CD4-positive, alpha-beta memory T cell (primary cell): Measurements from ENCODE around the gene IFNE. TPM values are rescaled to one million over a fixed set of nuclear protein-coding genes. Genes with fewer than 3 reads are reported as not detected.
"Not testable (repeated sequence)": the region's sequence is repeated elsewhere in the genome, so short reads cannot be mapped to it uniquely, and the experiment has no call there.

Experiments
- CTCF ChIA-PET: fragments of 350-600 bp; sonication (Branson Sonifier 250); formaldehyde crosslinking; loops from one replicate; lab custom pipeline; 2021; ENCODE audit warnings: inconsistent platforms; ENCODE audit not compliant: partially characterized antibody; lab: Charles Lee
- POLR2A ChIA-PET: fragments of 350-600 bp; sonication (Branson Sonifier 250); formaldehyde crosslinking; loops from one replicate; lab custom pipeline; 2021; ENCODE audit not compliant: partially characterized antibody; lab: Charles Lee
- DNase-seq, 5 donors: peaks; one replicate each; pipeline versions ENCODE4 v3.0.0 to v3.0.0-alpha.2; 2020 to 2022; ENCODE audit warnings: mixed read lengths in 1 of 5
- H3K27ac ChIP-seq: one replicate; pipeline ENCODE4 v1.7.0; 2013; ENCODE audit warnings: low read depth, low read length
- H3K27me3 ChIP-seq: 2 replicates; pipeline ENCODE4 v1.7.0; 2013; ENCODE audit warnings: mild to moderate bottlenecking, low read length, moderate library complexity; ENCODE audit not compliant: insufficient read depth
- H3K36me3 ChIP-seq: 2 replicates; pipeline ENCODE4 v1.7.0; 2013; ENCODE audit warnings: mild to moderate bottlenecking, low read length, moderate library complexity; ENCODE audit not compliant: insufficient read depth
- H3K4me1 ChIP-seq: 2 replicates; pipeline ENCODE4 v1.7.0; 2013; ENCODE audit warnings: mild to moderate bottlenecking, low read length, moderate library complexity; ENCODE audit not compliant: insufficient read depth
- H3K4me3 ChIP-seq, 2 donors: one replicate each; pipeline ENCODE4 v1.7.0; 2013; ENCODE audit warnings: low read length in 2 of 2, mild to moderate bottlenecking in 1 of 2
- H3K9me3 ChIP-seq, 2 donors: one replicate each; pipeline ENCODE4 v1.7.0; 2013; ENCODE audit warnings: low read length in 2 of 2, control low read depth in 1 of 2; ENCODE audit not compliant: control insufficient read depth in 1 of 2
- H3K27ac Mint-ChIP-seq, 7 donors: one replicate each; pipeline ENCODE4 v1.8.0; 2020 to 2021; ENCODE audit warnings: mixed read lengths in 7 of 7, mild to moderate bottlenecking in 6 of 7, inconsistent platforms in 3 of 7, moderate library complexity in 3 of 7
- H3K27me3 Mint-ChIP-seq, 2 donors: one replicate each; pipeline ENCODE4 v1.8.0; 2020 to 2021; ENCODE audit warnings: mixed read lengths in 2 of 2
- H3K36me3 Mint-ChIP-seq, 2 donors: one replicate each; pipeline ENCODE4 v1.8.0; 2020 to 2021; ENCODE audit warnings: mixed read lengths in 2 of 2, inconsistent platforms in 1 of 2, mild to moderate bottlenecking in 1 of 2
- H3K4me1 Mint-ChIP-seq, 4 donors: one replicate each; pipeline ENCODE4 v1.8.0; 2020 to 2021; ENCODE audit warnings: mixed read lengths in 4 of 4, mild to moderate bottlenecking in 1 of 4
- H3K4me3 Mint-ChIP-seq, 8 donors: one replicate each; pipeline ENCODE4 v1.8.0; 2020 to 2021; ENCODE audit warnings: mixed read lengths in 8 of 8, mild to moderate bottlenecking in 7 of 8, moderate library complexity in 6 of 8, inconsistent platforms in 3 of 8
- H3K9me3 Mint-ChIP-seq, 8 donors: one replicate each; pipeline ENCODE4 v1.8.0; 2020 to 2021; ENCODE audit warnings: mixed read lengths in 8 of 8, mild to moderate bottlenecking in 5 of 8, inconsistent platforms in 3 of 8, moderate library complexity in 1 of 8
- intact Hi-C: fragments of 100-400 bp; cut with micrococcal nuclease; formaldehyde crosslinking; loops from one replicate; pipeline ENCODE4 v1.15.1; 2023
- polyA plus RNA-seq, 2 donors: library from polyadenylated mRNA; unstranded; fragments of 300-500 nt; fragmentation: Illumina TruSeq; gene quantifications; one replicate each; pipeline ENCODE4 v1.2.3, GENCODE V29; 2021
- total RNA-seq, 2 experiments: library from RNA; stranded (reverse); gene quantifications; one replicate each; pipeline ENCODE4 v1.2.3, GENCODE V29; 2021

IFNE gene
- total and polyA plus RNA-seq, 4 experiments from 2014 or later = not detected

GRCh38 chr9:21450733-21451394 lies 31.2 kb downstream of the IFNE start:
- H3K4me1 Mint-ChIP-seq = no peaks in the 10 kb centered on the region
- H3K36me3 ChIP-seq = no peaks in the 10 kb centered on the region
- no peak overlapping the region for H3K27ac Mint-ChIP-seq
- no peak overlapping the region for H3K27ac ChIP-seq
- no peaks in the 10 kb centered on the region for H3K36me3 Mint-ChIP-seq
- H3K9me3 ChIP-seq = no peaks in the 10 kb centered on the region
- peaks cover 0 to 7% of the 10 kb centered on the region in 2 donors for H3K27me3 Mint-ChIP-seq
- no peaks in the 10 kb centered on the region for H3K9me3 Mint-ChIP-seq
- intact Hi-C loops = no loop called here
- no peak overlapping the region for H3K4me3 Mint-ChIP-seq
- ChIA-PET CTCF (no interaction called here), POLR2A (no interaction called here)
- H3K27me3 ChIP-seq = no peaks in the 10 kb centered on the region
- no peak overlapping the region for H3K4me3 ChIP-seq
- DNase-seq = no peak
- no peaks in the 10 kb centered on the region for H3K4me1 ChIP-seq

- H3K4me3 Mint-ChIP-seq, DNase-seq, POLR2A ChIA-PET, H3K9me3 ChIP-seq, H3K9me3 Mint-ChIP-seq, H3K27ac Mint-ChIP-seq, H3K4me1 Mint-ChIP-seq, CTCF ChIA-PET, H3K27me3 Mint-ChIP-seq, H3K4me1 ChIP-seq, H3K27ac ChIP-seq, H3K4me3 ChIP-seq, intact Hi-C loops, H3K36me3 ChIP-seq, H3K27me3 ChIP-seq, H3K36me3 Mint-ChIP-seq: not testable (repeated sequence)
These were observed 32.8 kb downstream of the IFNE start for GRCh38 chr9:21449312-21449711.

DNA sequence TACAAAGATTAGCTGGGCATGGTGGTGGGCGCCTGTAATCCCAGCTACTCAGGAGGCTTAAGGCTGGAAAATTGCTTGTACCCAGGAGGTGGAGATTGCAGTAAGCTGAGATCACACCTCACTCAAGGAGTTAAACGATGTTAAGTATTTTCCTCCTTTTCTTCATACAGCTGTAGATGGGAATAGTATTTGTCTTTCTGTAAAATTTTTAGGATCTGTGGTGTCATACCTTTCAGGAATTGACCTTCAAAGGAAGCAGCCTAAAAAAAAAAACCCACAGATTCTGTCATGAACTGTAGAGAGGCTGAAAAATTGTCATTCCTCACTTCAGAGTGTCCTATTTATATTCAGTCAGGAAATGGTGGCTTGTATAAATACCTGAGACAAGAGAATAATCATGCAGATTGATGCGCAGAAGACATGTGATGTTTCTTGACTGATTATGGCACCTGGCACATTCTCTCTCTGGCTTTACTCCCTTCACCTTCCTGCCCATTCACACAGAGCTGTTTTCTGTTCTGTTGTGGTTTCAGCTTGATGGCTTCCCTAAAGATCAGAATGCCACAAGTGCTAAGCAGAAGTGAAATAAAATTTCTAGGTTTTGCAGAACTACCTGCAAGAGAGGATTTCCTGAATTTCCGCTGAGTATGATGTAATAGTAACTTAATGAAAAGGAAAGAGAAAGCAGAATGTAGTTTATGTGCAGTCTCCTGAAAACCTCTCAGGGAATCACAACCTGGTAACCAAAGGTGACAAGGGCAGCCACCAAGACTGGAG lies 38.1 kb downstream of the IFNE start:
- Histone ChIP-seq H3K4me3 (no peak overlapping the region), H3K36me3 (no peaks in the 10 kb centered on the region)
- POLR2A ChIA-PET = interaction anchor here (0.6 to 0.7 kb wide), 2 partner anchors 249 to 370 kb away, joined by 3 read pairs; no protein-coding TSS in a partner anchor

GRCh38 chr9:21440139-21440538 lies 42.0 kb downstream of the IFNE start, which contains the start of gene IFNA1:
Gene IFNA1 (plus strand): TSS chr9:21440439. CDS start chr9:21440508, 69 bp downstream.
- Mint-ChIP-seq H3K9me3 (no peaks in the 10 kb centered on the region), H3K36me3 (no peaks in the 10 kb centered on the region), H3K27me3 (peaks cover 1 to 3% of the 10 kb centered on the region in 2 donors), H3K27ac (no peak within 1 kb of the TSS), H3K4me1 (peaks cover 10 to 16% (median 13%) of the 10 kb centered on the region in 4 donors), H3K4me3 (no peak within 1 kb of the TSS)
- Histone ChIP-seq H3K27ac (no peak within 1 kb of the TSS), H3K36me3 (no peaks in the 10 kb centered on the region), H3K9me3 (no peaks in the 10 kb centered on the region), H3K27me3 (no peaks in the 10 kb centered on the region), H3K4me1 (peaks cover 16% of the 10 kb centered on the region), H3K4me3 (no peak within 1 kb of the TSS)
- intact Hi-C loops = no loop called here
- DNase-seq = no peak
- ChIA-PET POLR2A (interaction anchor here (0.6 kb wide), 1 partner anchor 14 kb away, joined by 3 read pairs; no protein-coding TSS in a partner anchor), CTCF (interaction anchor here (2.2 kb wide), 1 partner anchor 26 kb away, joined by 6 read pairs; no protein-coding TSS in a partner anchor)

More for the DNA sequence above, 38.1 kb downstream of the IFNE start:
- intact Hi-C loops = no loop called here
- DNase-seq = peak; percentile 65 to 77 (median 69)
- Mint-ChIP-seq H3K9me3 (no peaks in the 10 kb centered on the region), H3K4me3 (peak overlapping the region; percentile 43 to 66 (median 56)), H3K36me3 (no peaks in the 10 kb centered on the region), H3K4me1 (peaks cover 10 to 16% (median 13%) of the 10 kb centered on the region in 4 donors), H3K27me3 (no peaks in the 10 kb centered on the region), H3K27ac (peak overlapping the region; percentile 28 to 91 (median 88))
- Histone ChIP-seq H3K27ac (no peak overlapping the region), H3K27me3 (no peaks in the 10 kb centered on the region), H3K4me1 (peaks cover 16% of the 10 kb centered on the region), H3K9me3 (no peaks in the 10 kb centered on the region)
- CTCF ChIA-PET = interaction anchor here (1.1 to 3.3 kb wide), 3 partner anchors 9 to 48 kb away, joined by 3 to 28 read pairs (median 5); no protein-coding TSS in a partner anchor

GRCh38 chr9:21435015-21435383 lies 47.1 kb downstream of the IFNE start:
- H3K9me3 Mint-ChIP-seq, H3K4me1 ChIP-seq, H3K9me3 ChIP-seq, H3K36me3 Mint-ChIP-seq, H3K27ac ChIP-seq, H3K4me1 Mint-ChIP-seq, H3K27me3 ChIP-seq, H3K4me3 ChIP-seq, H3K27ac Mint-ChIP-seq, DNase-seq, H3K36me3 ChIP-seq, H3K4me3 Mint-ChIP-seq, intact Hi-C loops: not testable (repeated sequence)
- POLR2A ChIA-PET = interaction anchor here (1.1 kb wide), 1 partner anchor 109 kb away, joined by 3 read pairs; no protein-coding TSS in a partner anchor
- CTCF ChIA-PET = interaction anchor here (0.6 to 4.0 kb wide), 31 partner anchors 9 to 685 kb away, joined by 3 to 28 read pairs (median 3); partner anchors contain the start of gene KLHL9
- peaks cover 14 to 19% of the 10 kb centered on the region in 2 donors for H3K27me3 Mint-ChIP-seq

GRCh38 chr9:21434202-21435014 lies 47.7 kb downstream of the IFNE start:
- Mint-ChIP-seq H3K4me1 (no peaks in the 10 kb centered on the region), H3K27ac (no peak overlapping the region), H3K4me3 (no peak overlapping the region), H3K27me3 (peaks cover 14 to 19% of the 10 kb centered on the region in 2 donors), H3K36me3 (no peaks in the 10 kb centered on the region), H3K9me3 (no peaks in the 10 kb centered on the region)
- Histone ChIP-seq H3K4me1 (no peaks in the 10 kb centered on the region), H3K4me3 (no peak overlapping the region), H3K9me3 (no peaks in the 10 kb centered on the region), H3K27ac (no peak overlapping the region), H3K27me3 (no peaks in the 10 kb centered on the region), H3K36me3 (no peaks in the 10 kb centered on the region)
- CTCF ChIA-PET = interaction anchor here (0.6 to 4.0 kb wide), 34 partner anchors 9 to 685 kb away, joined by 3 to 28 read pairs (median 4); partner anchors contain the start of gene KLHL9
- DNase-seq = peak; percentile 31 to 55 (median 40)
- POLR2A ChIA-PET = interaction anchor here (0.7 to 1.1 kb wide), 2 partner anchors 108 to 371 kb away, joined by 3 read pairs; no protein-coding TSS in a partner anchor
- intact Hi-C loops = loop anchor here (1.0 kb wide), 3 partner anchors 21 to 355 kb away; no protein-coding TSS in a partner anchor
